Body of pancreas (tissue), 4 donors: ENCODE measurements around the gene DISP1.

Experiments
- CTCF ChIP-seq, 7 experiments: fragments of 450-650 bp in 4 of 7; fragments of 200-600 bp in 3 of 7; sonication (generic) in 3 of 7; IDR thresholded peaks; one replicate each; pipeline ENCODE4 v1.5.1; 2016 to 2019; ENCODE audit warnings: antibody characterized with exemption in 7 of 7
- POLR2A ChIP-seq, 3 donors: fragments of 450-650 bp; IDR thresholded peaks; one replicate each; pipeline ENCODE4 v1.6.1; 2016; ENCODE audit warnings: antibody characterized with exemption in 3 of 3, mild to moderate bottlenecking in 2 of 3

GRCh38 chr1:222769181-222769580 lies 45.7 kb upstream of the DISP1 start:
- TF ChIP-seq CTCF (IDR thresholded peaks at IDR 0.05) (no peak), POLR2A (IDR thresholded peaks at IDR 0.05) (no peak)
